Keratinocyte (primary cell): ENCODE data around the gene COTL1. TPM values are rescaled to one million over a fixed set of nuclear protein-coding genes. Genes with fewer than 3 reads are reported as not detected.

Experiments used
- DNase-seq: peaks from one replicate; pipeline ENCODE4 v3.0.0-alpha.2; 2011; ENCODE audit warnings: low read depth, missing footprints, low spot score
- FAIRE-seq: peaks from 2 replicates; lab custom pipeline; 2011; peaks lifted over from hg19 to GRCh38; lab: Jason Lieb, UNC
- H2AFZ ChIP-seq: 2 replicates; pipeline ENCODE4 v1.6.0; 2012; ENCODE audit warnings: low read length, control low read depth, inconsistent platforms; ENCODE audit not compliant: control insufficient read depth
- H3K27ac ChIP-seq: 2 replicates; pipeline ENCODE4 v1.5.1; 2011; ENCODE audit warnings: low read length; ENCODE audit not compliant: control insufficient read depth, insufficient read depth
- H3K27me3 ChIP-seq: 3 replicates; pipeline ENCODE4 v1.6.0; 2011; ENCODE audit warnings: low read length; ENCODE audit not compliant: control insufficient read depth, insufficient read depth; ENCODE audit errors: extremely low read depth
- H3K36me3 ChIP-seq, 2 experiments: 2 replicates in 1 of 2; 3 replicates in 1 of 2; pipeline ENCODE4 v1.5.1; 2011; ENCODE audit warnings: low read length in 2 of 2, mild to moderate bottlenecking in 1 of 2; ENCODE audit not compliant: control insufficient read depth in 2 of 2, insufficient read depth in 2 of 2; ENCODE audit errors: extremely low read depth in 1 of 2
- H3K4me1 ChIP-seq: 3 replicates; pipeline ENCODE4 v1.5.1; 2011; ENCODE audit warnings: low read length; ENCODE audit not compliant: control insufficient read depth, insufficient read depth; ENCODE audit errors: extremely low read depth
- H3K4me2 ChIP-seq: 3 replicates; pipeline ENCODE4 v1.6.0; 2011; ENCODE audit warnings: low read depth, low read length; ENCODE audit not compliant: control insufficient read depth, insufficient read depth; ENCODE audit errors: extremely low read depth
- H3K4me3 ChIP-seq, 3 experiments: fragments of 200-600 bp in 1 of 3; sonication (generic) in 1 of 3; 2 replicates in 2 of 3; 3 replicates in 1 of 3; pipeline ENCODE4 v1.5.1; 2011 to 2016; ENCODE audit warnings: low read length in 3 of 3, mild to moderate bottlenecking in 3 of 3, control low read depth in 2 of 3, inconsistent platforms in 1 of 3, low read depth in 1 of 3, mixed read lengths in 1 of 3, mixed run types in 1 of 3, moderate library complexity in 1 of 3; ENCODE audit not compliant: control insufficient read depth in 2 of 3, insufficient read depth in 2 of 3; ENCODE audit errors: extremely low read depth in 1 of 3
- H3K79me2 ChIP-seq: 2 replicates; pipeline ENCODE4 v1.6.0; 2012; ENCODE audit warnings: low read length; ENCODE audit not compliant: control insufficient read depth, insufficient read depth
- H3K9ac ChIP-seq: 3 replicates; pipeline ENCODE4 v1.6.0; 2011; ENCODE audit warnings: low read length; ENCODE audit not compliant: control insufficient read depth, insufficient read depth; ENCODE audit errors: extremely low read depth
- H3K9me1 ChIP-seq: 3 replicates; pipeline ENCODE4 v1.6.0; 2011; ENCODE audit warnings: low read length; ENCODE audit not compliant: control insufficient read depth, insufficient read depth; ENCODE audit errors: extremely low read depth
- H3K9me3 ChIP-seq: 2 replicates; pipeline ENCODE4 v1.5.1; 2012; ENCODE audit warnings: low read depth, low read length; ENCODE audit not compliant: control insufficient read depth
- H4K20me1 ChIP-seq: 3 replicates; pipeline ENCODE4 v1.6.0; 2011; ENCODE audit warnings: low read length; ENCODE audit not compliant: control insufficient read depth, insufficient read depth; ENCODE audit errors: extremely low read depth
- EZH2 ChIP-seq: IDR thresholded peaks from one replicate; pipeline ENCODE4 v1.6.1; 2012; ENCODE audit warnings: inconsistent platforms, mild to moderate bottlenecking, low read length, moderate library complexity
- dilution Hi-C: fragments of 300-500 bp; cut with MboI; formaldehyde crosslinking; loops from one replicate; pipeline ENCODE4 v1.7.0; 2020; ENCODE audit warnings: low sequenced_read_pairs; ENCODE audit not compliant: extremely low pct_ligation_motif_present
- polyA plus RNA-seq, 5 experiments: library from polyadenylated mRNA; depleted of rRNA in 3 of 5; stranded (reverse) in 3 of 5; stranded (forward) in 1 of 5; unstranded in 1 of 5; fragments of >200 nt; gene quantifications; 1 replicate in 1 of 5; 2 replicates in 3 of 5; 3 replicates in 1 of 5; pipeline versions ENCODE4 v1.2.1 to v1.2.3, GENCODE V29; 2011 to 2012; ENCODE audit warnings: missing spikeins in 2 of 5, low read depth in 1 of 5, low replicate concordance in 1 of 5
- TF ChIP-seq, protein P1 (sequence below), 3 experiments: IDR thresholded peaks in 1 of 3; conservative IDR thresholded peaks in 1 of 3; optimal IDR thresholded peaks in 1 of 3; 2 replicates in 2 of 3; 3 replicates in 1 of 3; pipeline versions ENCODE3 to v1.5.1; 2011; ENCODE audit warnings: low read length in 3 of 3, mild to moderate bottlenecking in 3 of 3, moderate library complexity in 2 of 3, control low read depth in 1 of 3, inconsistent platforms in 1 of 3; ENCODE audit not compliant: insufficient read depth in 2 of 3; ENCODE audit errors: extremely low read depth in 1 of 3

Gene COTL1
- polyA plus RNA-seq, 1 donor (not counting 4 experiments of a cell fraction or from before 2014, with no cell fraction given), result 116 TPM

DNA sequence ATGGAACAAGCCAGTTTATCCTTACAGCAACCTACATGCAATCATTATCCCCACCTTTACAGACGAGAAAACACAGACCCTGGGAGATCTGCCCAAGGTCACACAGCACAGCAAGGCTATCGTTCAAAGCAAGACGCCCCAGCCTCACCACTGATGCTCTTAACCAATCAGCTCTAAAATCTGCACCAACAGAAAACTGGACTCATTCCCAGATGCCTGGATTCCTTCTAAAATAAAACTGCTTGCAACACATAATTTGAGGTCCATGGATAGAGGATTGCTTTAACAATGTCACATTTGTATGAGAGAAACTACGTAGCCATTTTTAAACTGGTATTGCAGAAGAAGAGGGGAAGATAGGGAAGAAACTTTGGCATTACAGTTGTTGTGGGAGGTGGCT, 6.8 kb downstream of the COTL1 start:
- Histone ChIP-seq H3K27me3 (no peaks in the 10 kb centered on the region), H3K79me2 (peaks cover 99% of the 10 kb centered on the region), H3K4me3 (no peak overlapping the region), H2AFZ (no peak overlapping the region), H3K27ac (no peak overlapping the region), H3K36me3 (peaks cover 20 to 46% of the 10 kb centered on the region in 2 experiments), H3K9ac (no peak overlapping the region), H3K9me3 (no peaks in the 10 kb centered on the region), H3K4me2 (no peak overlapping the region), H3K4me1 (peaks cover 16% of the 10 kb centered on the region), H3K9me1 (peaks cover 6% of the 10 kb centered on the region), H4K20me1 (peaks cover 23% of the 10 kb centered on the region)
- TF ChIP-seq, protein P1, sequence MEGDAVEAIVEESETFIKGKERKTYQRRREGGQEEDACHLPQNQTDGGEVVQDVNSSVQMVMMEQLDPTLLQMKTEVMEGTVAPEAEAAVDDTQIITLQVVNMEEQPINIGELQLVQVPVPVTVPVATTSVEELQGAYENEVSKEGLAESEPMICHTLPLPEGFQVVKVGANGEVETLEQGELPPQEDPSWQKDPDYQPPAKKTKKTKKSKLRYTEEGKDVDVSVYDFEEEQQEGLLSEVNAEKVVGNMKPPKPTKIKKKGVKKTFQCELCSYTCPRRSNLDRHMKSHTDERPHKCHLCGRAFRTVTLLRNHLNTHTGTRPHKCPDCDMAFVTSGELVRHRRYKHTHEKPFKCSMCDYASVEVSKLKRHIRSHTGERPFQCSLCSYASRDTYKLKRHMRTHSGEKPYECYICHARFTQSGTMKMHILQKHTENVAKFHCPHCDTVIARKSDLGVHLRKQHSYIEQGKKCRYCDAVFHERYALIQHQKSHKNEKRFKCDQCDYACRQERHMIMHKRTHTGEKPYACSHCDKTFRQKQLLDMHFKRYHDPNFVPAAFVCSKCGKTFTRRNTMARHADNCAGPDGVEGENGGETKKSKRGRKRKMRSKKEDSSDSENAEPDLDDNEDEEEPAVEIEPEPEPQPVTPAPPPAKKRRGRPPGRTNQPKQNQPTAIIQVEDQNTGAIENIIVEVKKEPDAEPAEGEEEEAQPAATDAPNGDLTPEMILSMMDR (optimal IDR thresholded peaks at IDR 0.05 in 1 of 3, IDR thresholded peaks at IDR 0.05 in 1 of 3, conservative IDR thresholded peaks at IDR 0.05 in 1 of 3; ENCODE audit: extremely low read depth in 1 of 3, insufficient read depth in 2 of 3, low read length in 3 of 3), result no peak
- TF ChIP-seq EZH2, result no peak
- FAIRE-seq, result no peak
- no peak for DNase-seq
- dilution Hi-C loops, result no loop called here

DNA sequence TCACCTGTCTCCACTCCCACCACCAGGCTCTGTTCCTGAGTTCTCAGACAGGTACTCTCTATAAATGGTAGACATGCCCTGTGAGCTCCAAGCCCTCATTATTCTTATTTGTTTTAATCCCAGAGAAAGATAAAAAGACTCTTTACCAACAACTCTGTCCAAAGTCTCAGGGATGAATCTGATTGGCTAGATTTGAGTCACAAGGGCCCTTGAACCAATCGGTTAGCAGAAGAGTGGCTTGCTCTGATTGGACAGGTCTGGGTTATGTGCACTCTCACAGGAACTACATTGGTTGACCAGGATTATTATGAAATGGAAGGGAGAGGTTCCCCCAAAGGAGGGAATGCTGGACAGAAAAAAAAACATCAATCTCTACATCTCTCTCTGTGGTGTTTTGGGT, 7.5 kb downstream of the COTL1 start:
- H2AFZ ChIP-seq, result no peak overlapping the region

More for the DNA sequence above, 7.5 kb downstream of the COTL1 start:
- Histone ChIP-seq H3K27ac (no peak overlapping the region), H3K9me3 (no peaks in the 10 kb centered on the region), H3K9ac (no peak overlapping the region), H3K4me2 (no peak overlapping the region), H3K79me2 (peaks cover 99% of the 10 kb centered on the region), H3K4me1 (peaks cover 10% of the 10 kb centered on the region), H3K36me3 (peaks cover 20 to 40% of the 10 kb centered on the region in 2 experiments), H4K20me1 (peaks cover 17% of the 10 kb centered on the region), H3K27me3 (no peaks in the 10 kb centered on the region), H3K9me1 (peaks cover 3% of the 10 kb centered on the region), H3K4me3 (no peak overlapping the region)
- dilution Hi-C loops, result no loop called here
- TF ChIP-seq, protein P1 (optimal IDR thresholded peaks at IDR 0.05 in 1 of 3, IDR thresholded peaks at IDR 0.05 in 1 of 3, conservative IDR thresholded peaks at IDR 0.05 in 1 of 3; ENCODE audit: extremely low read depth in 1 of 3, insufficient read depth in 2 of 3, low read length in 3 of 3), result no peak
- no peak for TF ChIP-seq EZH2
- DNase-seq, result no peak
- FAIRE-seq, result no peak
